IMR-90 (cell line): ENCODE measurements around the gene AGTR1. TPM values are rescaled to one million over a fixed set of nuclear protein-coding genes. Genes with fewer than 3 reads are reported as not detected.

Experiments used
- ATAC-seq: fragments of 200-7000 bp; cut with Tn5 transposase; 2 replicates; pipeline ENCODE4 v1.9.1; 2020; ENCODE audit warnings: low read depth, mild to moderate bottlenecking, moderate library complexity
- BruUV-seq: library from RNA; stranded (reverse); fragments of 400-500 nt; replicated peaks from 2 replicates; lab custom pipeline; 2021; lab: Mats Ljungman, UMichigan
- CTCF ChIA-PET: fragments of 300-600 bp; formaldehyde crosslinking; extraction: SDS; loops from one replicate; lab custom pipeline; 2021; ENCODE audit warnings: antibody characterized with exemption; lab: Yijun Ruan, JAX
- POLR2A ChIA-PET: fragments of 300-600 bp; sonication (Branson Sonifier 250); formaldehyde crosslinking; loops from one replicate; lab custom pipeline; 2022; ENCODE audit warnings: antibody characterized with exemption; ENCODE audit not compliant: unreplicated experiment; lab: Charles Lee
- DNase-seq: peaks from one replicate; pipeline ENCODE4 v3.0.0; 2013
- H2AFZ ChIP-seq: replicated peaks from 2 replicates; pipeline ENCODE3; 2013; ENCODE audit warnings: low read length, mild to moderate bottlenecking; ENCODE audit not compliant: poor library complexity
- H2AK5ac ChIP-seq: 2 replicates; pipeline ENCODE4 v1.6.1; 2013; ENCODE audit warnings: low read depth, low read length, inconsistent platforms
- H2AK9ac ChIP-seq: replicated peaks from 2 replicates; pipeline ENCODE3; 2013; ENCODE audit warnings: mild to moderate bottlenecking, low read depth, low read length, moderate library complexity; ENCODE audit not compliant: poor library complexity
- H2BK120ac ChIP-seq: 2 replicates; pipeline ENCODE4 v1.6.1; 2013; ENCODE audit warnings: low read depth, low read length, inconsistent platforms
- H2BK15ac ChIP-seq: 3 replicates; pipeline ENCODE4 v1.6.1; 2013; ENCODE audit warnings: low read depth, low read length, inconsistent platforms
- H2BK20ac ChIP-seq: 2 replicates; pipeline ENCODE4 v1.6.1; 2013; ENCODE audit warnings: low read depth, mild to moderate bottlenecking, inconsistent platforms, low read length, moderate library complexity
- H2BK5ac ChIP-seq: 2 replicates; pipeline ENCODE4 v1.6.1; 2013; ENCODE audit warnings: mild to moderate bottlenecking, low read depth, low read length, inconsistent platforms; ENCODE audit not compliant: poor library complexity, severe bottlenecking
- H3K14ac ChIP-seq: replicated peaks from 2 replicates; pipeline ENCODE4 v1.6.1; 2013; ENCODE audit warnings: low read depth, low read length, inconsistent platforms
- H3K18ac ChIP-seq: 2 replicates; pipeline ENCODE4 v1.6.1; 2013; ENCODE audit warnings: low read depth, low read length, control low read depth
- H3K23ac ChIP-seq: 2 replicates; pipeline ENCODE4 v1.6.1; 2013; ENCODE audit warnings: low read depth, low read length, inconsistent platforms
- H3K27ac ChIP-seq: 2 replicates; pipeline ENCODE4 v1.5.1; 2013; ENCODE audit warnings: mild to moderate bottlenecking, control low read depth, low read length; ENCODE audit not compliant: insufficient read depth
- H3K27me3 ChIP-seq: 2 replicates; pipeline ENCODE4 v1.6.1; 2013; ENCODE audit warnings: low read length; ENCODE audit not compliant: control insufficient read depth, insufficient read depth
- H3K36me3 ChIP-seq: 2 replicates; pipeline ENCODE4 v1.6.1; 2013; ENCODE audit warnings: low read length, mixed read lengths; ENCODE audit not compliant: control insufficient read depth, insufficient read depth
- H3K4ac ChIP-seq: 2 replicates; pipeline ENCODE4 v1.6.1; 2013; ENCODE audit warnings: low read depth, low read length, inconsistent platforms
- H3K4me1 ChIP-seq: 2 replicates; pipeline ENCODE4 v1.6.1; 2013; ENCODE audit warnings: low read length, mixed read lengths; ENCODE audit not compliant: control insufficient read depth, insufficient read depth
- H3K4me2 ChIP-seq: 2 replicates; pipeline ENCODE4 v1.6.1; 2013; ENCODE audit warnings: low read depth, mild to moderate bottlenecking, control low read depth, low read length, moderate library complexity
- H3K4me3 ChIP-seq: 2 replicates; pipeline ENCODE4 v1.5.1; 2013; ENCODE audit warnings: low read depth, mild to moderate bottlenecking, control low read depth, low read length, moderate library complexity; ENCODE audit not compliant: insufficient read depth
- H3K56ac ChIP-seq: 2 replicates; pipeline ENCODE4 v1.6.1; 2013; ENCODE audit warnings: low read length, inconsistent platforms; ENCODE audit not compliant: insufficient read depth; ENCODE audit errors: extremely low read depth
- H3K79me1 ChIP-seq, 2 experiments: 2 replicates each; pipeline ENCODE4 v1.6.1; 2013; ENCODE audit warnings: low read length in 2 of 2, inconsistent platforms in 1 of 2, low read depth in 1 of 2
- H3K9ac ChIP-seq: 2 replicates; pipeline ENCODE4 v1.6.1; 2013; ENCODE audit warnings: low read depth, low read length, control low read depth
- H3K9me1 ChIP-seq: 2 replicates; pipeline ENCODE4 v1.6.1; 2013; ENCODE audit warnings: low read length, inconsistent platforms; ENCODE audit not compliant: insufficient read depth
- H3K9me3 ChIP-seq: 2 replicates; pipeline ENCODE4 v1.6.1; 2013; ENCODE audit warnings: low read length; ENCODE audit not compliant: control insufficient read depth, insufficient read depth
- H4K20me1 ChIP-seq: 2 replicates; pipeline ENCODE4 v1.6.1; 2013; ENCODE audit warnings: low read length, inconsistent platforms; ENCODE audit not compliant: insufficient read depth
- H4K5ac ChIP-seq: 2 replicates; pipeline ENCODE4 v1.6.1; 2013; ENCODE audit warnings: mild to moderate bottlenecking, low read depth, low read length, control low read depth
- H4K8ac ChIP-seq, 2 experiments: 2 replicates each; pipeline ENCODE4 v1.6.1; 2013; ENCODE audit warnings: low read depth in 2 of 2, low read length in 2 of 2, control low read depth in 1 of 2, inconsistent platforms in 1 of 2
- H4K91ac ChIP-seq: 2 replicates; pipeline ENCODE4 v1.6.1; 2013; ENCODE audit warnings: low read depth, low read length, inconsistent platforms; ENCODE audit not compliant: insufficient read depth
- CEBPB ChIP-seq: IDR thresholded peaks from 2 replicates; pipeline ENCODE4 v1.6.1; 2012; ENCODE audit warnings: low read depth, low read length, improper control_type of control experiment
- CHD1 ChIP-seq: IDR thresholded peaks from 2 replicates; pipeline ENCODE4 v1.6.1; 2012; ENCODE audit warnings: low read depth, low read length, improper control_type of control experiment
- NFE2L2 ChIP-seq: fragments of 150-350 bp; IDR thresholded peaks from 2 replicates; pipeline ENCODE4 v1.6.1; 2016; ENCODE audit warnings: low read depth, mild to moderate bottlenecking, low read length
- POLR2A ChIP-seq: IDR thresholded peaks from 2 replicates; pipeline ENCODE4 v1.6.1; 2012; ENCODE audit warnings: mild to moderate bottlenecking, low read depth, low read length
- RAD21 ChIP-seq: IDR thresholded peaks from 2 replicates; pipeline ENCODE4 v1.6.1; 2012; ENCODE audit warnings: low read length, improper control_type of control experiment
- RCOR1 ChIP-seq: IDR thresholded peaks from 2 replicates; pipeline ENCODE4 v1.6.1; 2012; ENCODE audit warnings: mild to moderate bottlenecking, low read length, improper control_type of control experiment; ENCODE audit not compliant: insufficient replicate concordance
- RFX5 ChIP-seq: IDR thresholded peaks from 2 replicates; pipeline ENCODE4 v1.8.0; 2012; ENCODE audit warnings: low read depth, mild to moderate bottlenecking, low read length, moderate library complexity
- SMC3 ChIP-seq: fragments of 150-350 bp; IDR thresholded peaks from 2 replicates; pipeline ENCODE4 v1.6.1; 2016; ENCODE audit warnings: low read depth, mild to moderate bottlenecking, antibody characterized with exemption, low read length, moderate library complexity
- WGBS, 2 experiments: methylation state at CpG; one replicate each; pipeline versions ENCODE4 v1.1.5 to v1.1.7; 2013; ENCODE audit warnings: missing lambda C conversion rate in 2 of 2; ENCODE audit not compliant: insufficient read length in 1 of 2; ENCODE audit errors: extremely low coverage in 2 of 2; 5-methylcytosine and 5-hydroxymethylcytosine counted together
- dilution Hi-C: fragments of 300-500 bp; cut with HindIII; formaldehyde crosslinking; loops from one replicate; pipeline ENCODE4 v1.14.3; 2018; ENCODE audit warnings: low sequenced_read_pairs; ENCODE audit not compliant: unreplicated experiment
- in situ Hi-C: fragments of 300-500 bp; cut with MboI; formaldehyde crosslinking; loops from 3 replicates; pipeline ENCODE4 v1.14.3; 2019; ENCODE audit warnings: low sequenced_read_pairs, inconsistent platforms, mixed read lengths
- intact Hi-C: fragments of 100-400 bp; cut with micrococcal nuclease; formaldehyde crosslinking; loops from 2 replicates; pipeline ENCODE4 v1.10.0; 2022
- polyA plus RNA-seq, 3 experiments: library from polyadenylated mRNA; depleted of rRNA; stranded (reverse); fragments of >200 nt; gene quantifications; 2 replicates each; pipeline ENCODE4 v1.2.3, GENCODE V29; 2012; ENCODE audit warnings: low replicate concordance in 1 of 3
- total RNA-seq: library from RNA; depleted of rRNA; stranded (reverse); fragments of >200 nt; gene quantifications from 2 replicates; pipeline ENCODE4 v1.2.3, GENCODE V29; 2012
- TF ChIP-seq, protein P1 (sequence below): fragments of 150-350 bp; IDR thresholded peaks from 2 replicates; pipeline ENCODE4 v1.6.1; 2017; ENCODE audit warnings: mild to moderate bottlenecking, antibody characterized with exemption, low read length, low read depth
- TF ChIP-seq, protein P2 (sequence below): conservative IDR thresholded peaks from 2 replicates; pipeline ENCODE4 v1.5.1; 2012; ENCODE audit warnings: mild to moderate bottlenecking, low read depth, low read length, improper control_type of control experiment

Gene AGTR1
- total and polyA plus RNA-seq, 2 of the 4 experiments (the other 2 are of a cell fraction), result 2.2 to 2.7 TPM

DNA sequence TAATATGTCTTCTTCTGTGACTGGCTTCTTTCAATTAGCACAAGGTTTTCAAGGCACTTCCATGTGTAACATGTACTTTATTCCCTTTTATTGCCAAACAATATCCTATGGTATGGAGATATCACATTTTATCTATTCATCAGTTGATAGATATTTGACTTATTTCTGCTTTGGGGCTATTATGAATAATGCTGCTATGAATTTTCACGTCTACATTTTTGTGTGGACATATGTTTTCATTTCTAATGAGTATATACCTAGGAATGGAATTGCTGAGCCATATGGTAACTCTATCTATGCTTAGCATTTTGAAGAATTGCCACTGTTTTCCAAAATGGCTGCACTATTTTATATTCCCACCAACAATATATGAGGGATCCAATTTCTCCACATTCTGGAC lies 3.6 kb upstream of the AGTR1 start:
- Histone ChIP-seq H3K4me3 (no peak overlapping the region), H2BK15ac (no peak overlapping the region), H2BK5ac (no peak overlapping the region), H2AFZ (no peak overlapping the region), H3K79me1 (no peaks in the 10 kb centered on the region), H3K9me1 (no peaks in the 10 kb centered on the region; the same call in 1 of the 2 replicates), H4K5ac (no peak overlapping the region), H3K27ac (no peak overlapping the region), H3K56ac (no peak overlapping the region), H3K9me3 (no peaks in the 10 kb centered on the region), H3K27me3 (peaks cover 17% of the 10 kb centered on the region), H3K4me1 (no peaks in the 10 kb centered on the region), H2BK120ac (no peak overlapping the region), H3K23ac (no peak overlapping the region), H3K9ac (no peak overlapping the region), H4K20me1 (no peaks in the 10 kb centered on the region; the same call in 1 of the 2 replicates), H2AK9ac (no peak overlapping the region), H2AK5ac (no peak overlapping the region), H4K91ac (no peak overlapping the region), H4K8ac (no peak overlapping the region), H2BK20ac (no peak overlapping the region), H3K36me3 (no peaks in the 10 kb centered on the region), H3K18ac (no peak overlapping the region), H3K4me2 (no peak overlapping the region), H3K4ac (no peak overlapping the region), H3K14ac (no peak overlapping the region)
- ChIA-PET POLR2A (no interaction called here), CTCF (no interaction called here)
- DNase-seq, result peak; percentile 20
- intact Hi-C loops (no loop called here), in situ Hi-C loops (no loop called here), dilution Hi-C loops (no loop called here)
- no CpG with 5 or more reads among the region's 1 CpG for WGBS, 2 experiments
- no TSS peak for BruUV-seq
- no peak for ATAC-seq
- TF ChIP-seq, protein P1, sequence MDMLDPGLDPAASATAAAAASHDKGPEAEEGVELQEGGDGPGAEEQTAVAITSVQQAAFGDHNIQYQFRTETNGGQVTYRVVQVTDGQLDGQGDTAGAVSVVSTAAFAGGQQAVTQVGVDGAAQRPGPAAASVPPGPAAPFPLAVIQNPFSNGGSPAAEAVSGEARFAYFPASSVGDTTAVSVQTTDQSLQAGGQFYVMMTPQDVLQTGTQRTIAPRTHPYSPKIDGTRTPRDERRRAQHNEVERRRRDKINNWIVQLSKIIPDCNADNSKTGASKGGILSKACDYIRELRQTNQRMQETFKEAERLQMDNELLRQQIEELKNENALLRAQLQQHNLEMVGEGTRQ, result no peak
- TF ChIP-seq POLR2A (no peak), NFE2L2 (no peak), RAD21 (no peak), RFX5 (no peak), SMC3 (no peak), RCOR1 (no peak), CHD1 (no peak), CEBPB (no peak)
- TF ChIP-seq, protein P2, sequence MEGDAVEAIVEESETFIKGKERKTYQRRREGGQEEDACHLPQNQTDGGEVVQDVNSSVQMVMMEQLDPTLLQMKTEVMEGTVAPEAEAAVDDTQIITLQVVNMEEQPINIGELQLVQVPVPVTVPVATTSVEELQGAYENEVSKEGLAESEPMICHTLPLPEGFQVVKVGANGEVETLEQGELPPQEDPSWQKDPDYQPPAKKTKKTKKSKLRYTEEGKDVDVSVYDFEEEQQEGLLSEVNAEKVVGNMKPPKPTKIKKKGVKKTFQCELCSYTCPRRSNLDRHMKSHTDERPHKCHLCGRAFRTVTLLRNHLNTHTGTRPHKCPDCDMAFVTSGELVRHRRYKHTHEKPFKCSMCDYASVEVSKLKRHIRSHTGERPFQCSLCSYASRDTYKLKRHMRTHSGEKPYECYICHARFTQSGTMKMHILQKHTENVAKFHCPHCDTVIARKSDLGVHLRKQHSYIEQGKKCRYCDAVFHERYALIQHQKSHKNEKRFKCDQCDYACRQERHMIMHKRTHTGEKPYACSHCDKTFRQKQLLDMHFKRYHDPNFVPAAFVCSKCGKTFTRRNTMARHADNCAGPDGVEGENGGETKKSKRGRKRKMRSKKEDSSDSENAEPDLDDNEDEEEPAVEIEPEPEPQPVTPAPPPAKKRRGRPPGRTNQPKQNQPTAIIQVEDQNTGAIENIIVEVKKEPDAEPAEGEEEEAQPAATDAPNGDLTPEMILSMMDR, result no peak
